Measurements from ENCODE around the gene FOXE1. TPM values are rescaled to one million over a fixed set of nuclear protein-coding genes. Genes with fewer than 3 reads are reported as not detected.

FOXE1 gene
- polyA plus RNA-seq (ENCODE audit: insufficient read depth in 1 of 5, insufficient read length in 5 of 5, low replicate concordance in 1 of 5): not detected
- long read RNA-seq, donor 1: 0 reads
- long read RNA-seq, donor 2: 0 reads
- long read RNA-seq, donor 3: 0 reads
- long read RNA-seq, donor 4: 0 reads
- long read RNA-seq, donor 5: 0 reads
- long read RNA-seq, donor 6: 0 reads
- long read RNA-seq, donor 7: 0 reads
- long read RNA-seq, donor 8: 0 reads

DNA sequence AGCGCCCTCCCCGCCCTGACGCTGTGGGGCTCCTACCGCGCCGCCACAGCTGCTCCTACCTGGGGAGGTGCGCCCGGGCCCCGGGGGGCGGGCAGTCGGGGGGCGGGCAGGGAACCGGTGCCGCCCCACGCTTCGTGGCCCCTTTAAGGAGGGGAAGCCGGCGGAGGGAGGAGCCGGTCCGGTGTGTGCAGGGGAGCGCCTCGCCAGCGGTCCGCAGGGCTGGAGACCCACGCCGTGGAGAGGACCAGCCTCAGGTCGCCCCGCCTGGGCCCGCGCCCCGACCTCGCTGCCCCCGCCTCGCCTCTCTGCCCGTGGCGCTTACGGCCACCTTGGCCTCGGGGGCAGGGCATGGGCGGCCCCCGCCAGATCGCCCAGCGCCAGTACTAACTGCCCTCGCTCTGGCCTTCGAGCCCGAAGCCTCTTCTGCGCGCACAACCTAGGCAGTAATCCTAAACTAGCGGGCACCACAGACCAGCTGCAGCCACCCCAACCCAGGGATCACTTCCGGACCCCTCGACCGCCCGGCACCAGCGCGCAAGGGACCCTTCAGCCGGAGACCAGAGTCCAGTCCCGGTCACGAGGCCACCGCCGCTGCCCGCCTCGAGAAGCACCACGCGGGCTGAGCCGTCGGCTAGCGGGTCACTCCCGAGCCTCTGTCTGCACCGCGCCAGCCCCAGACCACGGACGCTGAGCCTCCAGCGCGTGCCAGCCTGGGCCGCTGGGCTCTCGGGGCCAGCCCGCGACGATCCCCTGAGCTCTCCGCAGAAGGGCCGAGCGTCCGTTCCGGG is at the start of gene FOXE1:
Gene FOXE1, plus strand, starts transcription at position 171 of the 788 bp plus-strand sequence. CDS start 689 bp downstream, outside the sequence.
- DNase-seq: no peak

DNA sequence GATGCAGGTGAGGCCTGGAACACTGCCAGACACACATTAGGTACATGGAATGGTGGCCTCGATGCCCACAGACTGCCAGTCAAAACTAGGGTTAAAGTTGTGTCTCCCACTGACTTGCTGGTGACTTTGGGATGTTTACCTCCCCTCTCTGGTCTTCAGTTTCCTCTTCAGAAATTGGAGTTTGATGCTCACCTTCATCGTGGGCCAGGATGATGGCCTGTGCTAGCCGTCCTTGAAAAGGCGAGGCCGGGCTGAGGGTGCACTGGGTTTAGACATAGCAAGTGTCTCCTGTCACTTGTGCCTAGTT is 49.0 kb upstream of the FOXE1 start:
- no peak for DNase-seq

DNA sequence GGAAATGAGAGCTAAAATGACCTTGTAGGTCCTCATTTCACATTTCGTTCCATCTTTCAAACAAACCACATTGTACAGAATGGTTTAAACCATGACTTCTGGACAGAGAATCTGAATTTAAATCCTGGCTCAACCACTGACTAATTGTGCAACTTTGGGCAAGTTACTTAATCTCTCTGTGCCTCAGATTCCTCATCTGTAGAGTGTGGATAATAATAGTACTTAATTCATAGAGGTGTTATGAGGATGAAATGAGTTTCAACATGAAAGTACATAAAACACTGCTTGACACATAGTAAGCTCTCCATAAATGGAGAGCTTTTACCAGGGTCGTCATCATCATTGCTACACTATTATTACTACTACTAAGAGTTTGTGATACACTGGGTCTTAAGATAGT is 46.3 kb upstream of the FOXE1 start:
- DNase-seq: no peak

DNA sequence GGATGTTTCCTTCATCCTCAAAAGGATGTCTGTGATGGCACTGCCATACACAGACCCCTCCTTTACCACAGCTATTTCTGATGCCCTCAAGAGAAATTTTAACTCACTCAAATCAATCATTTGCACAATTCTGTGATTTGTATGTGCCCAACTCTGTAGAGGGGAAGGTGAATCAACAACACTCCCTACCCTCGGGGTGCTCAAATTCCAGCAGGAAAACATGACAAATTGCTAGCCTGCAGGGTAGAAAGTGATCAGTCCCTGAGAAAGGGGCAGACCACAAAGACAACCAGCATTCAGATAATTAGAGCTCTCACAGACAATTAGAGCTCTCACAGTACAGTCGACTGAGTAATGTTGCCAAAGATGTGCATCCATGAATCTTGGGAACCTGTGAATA is 45.3 kb upstream of the FOXE1 start:
- DNase-seq: no peak

DNA sequence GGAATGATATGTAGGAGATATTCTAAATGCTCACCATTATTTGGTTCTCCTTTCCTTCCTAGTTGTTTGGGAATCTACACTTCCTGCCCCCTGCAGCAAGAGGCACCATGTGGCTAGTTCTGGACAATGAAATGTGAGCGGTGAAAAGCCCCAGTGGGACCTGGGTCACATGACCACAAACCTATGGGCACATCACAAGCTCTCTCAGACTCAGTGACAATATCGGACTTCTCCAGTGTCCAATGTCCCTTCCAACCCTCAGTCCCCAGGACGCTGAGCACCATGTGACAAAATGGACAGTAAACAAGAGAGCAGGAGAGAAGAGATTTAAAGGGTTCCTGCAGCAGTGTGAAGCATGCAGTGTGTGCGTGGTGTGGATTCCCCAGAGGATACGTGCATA is 44.6 kb upstream of the FOXE1 start:
- no peak for DNase-seq

DNA sequence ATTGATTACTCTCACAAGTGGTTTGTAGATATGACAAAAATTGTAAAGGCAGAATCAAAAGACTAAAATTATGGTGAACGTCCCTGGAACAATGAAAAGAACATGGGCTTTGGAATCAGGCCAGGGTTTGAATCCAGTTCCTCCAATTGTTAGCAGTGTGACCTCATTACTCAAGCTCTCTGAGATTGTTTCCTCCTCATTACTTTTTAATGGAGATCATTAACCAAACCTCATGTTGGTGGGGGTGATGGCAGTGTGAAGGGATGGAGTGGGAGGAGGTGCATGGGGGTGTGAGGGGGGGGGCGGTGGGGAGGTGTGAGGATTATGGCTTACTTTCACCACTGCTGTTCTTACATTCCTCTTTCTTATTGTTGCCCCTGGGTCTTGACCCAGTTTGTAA is 44.1 kb upstream of the FOXE1 start:
- DNase-seq: no peak

DNA sequence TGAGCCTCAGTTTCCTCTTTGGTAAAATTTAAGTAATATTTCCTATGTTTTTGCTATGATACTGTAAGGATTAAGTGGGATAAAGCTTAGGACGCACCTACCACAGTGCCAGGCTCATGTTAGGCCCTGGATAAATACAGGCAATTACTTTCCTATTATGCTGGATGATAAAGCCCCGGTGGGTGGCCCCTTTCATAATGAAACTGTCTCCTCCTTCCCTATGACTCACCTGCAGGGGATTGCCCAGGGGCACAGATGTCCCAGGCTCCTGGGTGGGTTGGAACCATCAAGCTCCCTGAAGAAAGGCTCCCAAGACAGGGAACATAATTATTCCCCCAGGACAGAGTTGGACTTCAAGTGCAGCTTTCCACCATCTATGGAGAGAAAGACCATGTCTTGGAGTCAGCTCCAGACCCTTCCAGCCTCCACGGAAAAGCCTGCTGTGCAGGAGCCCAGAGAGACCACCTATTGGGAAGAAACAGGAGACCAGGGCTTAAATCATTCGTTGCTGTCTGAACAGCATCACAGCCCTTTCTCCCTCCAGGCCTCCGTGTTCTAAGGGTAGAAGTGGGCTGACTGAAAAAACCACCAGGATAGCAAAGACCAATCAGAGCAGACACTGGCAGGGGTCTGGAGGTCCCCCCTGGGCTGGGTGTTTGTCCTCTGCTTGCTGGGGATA is 43.2 kb upstream of the FOXE1 start:
- no peak for DNase-seq

DNA sequence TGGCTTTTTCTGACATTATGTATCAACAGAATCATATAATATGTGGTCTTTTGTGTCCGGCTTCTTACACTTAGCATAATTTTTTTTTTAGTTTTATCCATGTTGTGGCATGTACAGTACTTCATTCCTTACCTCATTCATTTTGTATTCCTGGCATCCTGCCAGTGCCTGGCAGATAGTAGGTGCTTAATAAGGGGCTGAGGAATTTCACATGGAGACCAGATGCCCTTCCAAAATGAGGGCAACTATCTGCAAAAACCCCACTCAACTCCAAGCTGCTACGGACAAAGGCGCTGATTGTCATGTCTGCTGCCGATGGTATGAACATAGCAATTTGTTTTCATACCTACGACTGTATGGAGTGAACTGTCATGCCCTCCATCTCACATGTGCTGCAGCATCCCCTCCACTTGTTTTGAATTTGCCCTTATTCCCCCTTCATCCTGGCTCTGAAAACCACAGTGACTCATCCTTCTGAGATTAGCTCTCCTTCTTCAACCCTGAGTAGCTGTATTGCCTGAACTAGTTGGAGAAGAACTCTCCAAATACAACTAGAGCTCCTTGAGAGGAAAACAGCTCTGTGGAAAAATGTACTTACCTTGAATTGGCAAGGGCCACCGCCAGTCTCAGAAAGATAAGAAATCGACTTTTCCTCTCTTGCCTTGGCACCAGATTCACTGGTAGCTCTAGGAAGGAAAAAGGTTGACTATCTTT is 41.3 kb upstream of the FOXE1 start:
- no peak for DNase-seq

DNA sequence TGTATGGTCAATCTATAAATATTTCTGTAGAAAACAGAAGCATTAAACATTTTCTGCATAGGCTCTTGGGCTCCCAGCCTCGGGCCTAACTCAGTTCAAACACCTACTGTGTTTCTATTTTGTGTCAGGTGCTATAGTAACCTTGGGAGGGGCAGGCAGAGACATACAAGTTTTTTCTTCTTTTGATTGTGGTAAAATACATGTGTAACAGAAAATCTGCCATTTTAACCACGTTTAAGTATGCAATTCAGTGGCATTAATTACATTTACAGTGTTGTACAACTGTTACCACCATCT is 40.8 kb upstream of the FOXE1 start:
- no peak for DNase-seq

DNA sequence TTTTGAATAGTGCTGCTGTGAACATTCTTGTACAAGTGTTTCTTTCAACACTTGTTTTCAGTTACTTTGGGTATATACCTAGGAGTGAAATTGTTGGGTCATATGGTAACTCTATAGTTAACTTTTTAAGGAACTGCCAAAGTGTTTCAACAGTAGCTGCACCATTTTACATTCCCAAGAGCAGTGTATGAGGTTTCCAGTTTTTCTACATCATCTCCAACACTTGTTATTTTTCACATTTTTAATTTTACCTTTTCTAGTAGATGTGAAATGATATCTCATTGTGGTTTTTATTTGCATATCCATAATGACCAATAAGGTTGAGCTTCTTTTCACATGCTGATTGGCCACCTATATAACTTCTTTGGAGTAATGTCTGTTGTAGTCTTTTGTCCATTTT is 40.0 kb upstream of the FOXE1 start:
- DNase-seq: no peak

DNA sequence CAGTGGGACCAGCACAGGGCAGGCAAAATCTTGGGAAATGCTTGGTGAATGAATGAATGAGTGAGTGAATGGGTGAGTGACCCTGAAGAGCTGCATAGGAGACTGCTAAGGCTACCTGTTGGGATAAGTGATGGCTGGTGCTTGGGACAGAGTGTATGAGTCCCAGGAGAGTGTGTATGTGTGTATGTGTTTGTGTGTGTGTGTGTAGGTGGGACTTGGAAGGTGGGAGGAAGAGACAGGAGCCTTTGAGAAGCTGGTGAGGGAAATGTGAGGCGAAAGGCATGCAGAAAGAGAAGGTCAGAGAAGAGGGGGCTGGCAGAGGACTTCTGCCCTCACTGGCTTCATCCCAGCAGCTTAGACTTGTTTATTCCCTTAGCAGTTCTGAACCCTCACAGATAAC is 33.3 kb upstream of the FOXE1 start:
- DNase-seq: no peak

DNA sequence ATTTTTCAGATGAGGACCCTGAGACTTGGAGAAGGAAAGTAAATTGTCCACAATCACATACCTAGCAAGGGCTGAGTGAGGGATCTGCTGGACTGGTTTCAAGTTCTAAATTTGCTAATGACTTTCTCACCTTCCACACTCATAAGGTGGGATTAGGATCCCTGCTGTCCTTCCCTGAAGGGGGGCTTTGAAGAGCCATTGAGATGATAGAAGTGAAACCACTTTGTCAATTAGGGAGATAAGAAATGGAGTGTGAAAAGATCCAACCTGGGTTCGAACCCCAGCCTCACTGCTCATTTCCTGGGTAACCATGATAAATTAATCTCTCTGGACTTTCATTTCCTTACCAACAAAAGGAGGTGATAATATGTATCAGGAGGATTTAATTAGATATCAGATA is 32.7 kb upstream of the FOXE1 start:
- no peak for DNase-seq

DNA sequence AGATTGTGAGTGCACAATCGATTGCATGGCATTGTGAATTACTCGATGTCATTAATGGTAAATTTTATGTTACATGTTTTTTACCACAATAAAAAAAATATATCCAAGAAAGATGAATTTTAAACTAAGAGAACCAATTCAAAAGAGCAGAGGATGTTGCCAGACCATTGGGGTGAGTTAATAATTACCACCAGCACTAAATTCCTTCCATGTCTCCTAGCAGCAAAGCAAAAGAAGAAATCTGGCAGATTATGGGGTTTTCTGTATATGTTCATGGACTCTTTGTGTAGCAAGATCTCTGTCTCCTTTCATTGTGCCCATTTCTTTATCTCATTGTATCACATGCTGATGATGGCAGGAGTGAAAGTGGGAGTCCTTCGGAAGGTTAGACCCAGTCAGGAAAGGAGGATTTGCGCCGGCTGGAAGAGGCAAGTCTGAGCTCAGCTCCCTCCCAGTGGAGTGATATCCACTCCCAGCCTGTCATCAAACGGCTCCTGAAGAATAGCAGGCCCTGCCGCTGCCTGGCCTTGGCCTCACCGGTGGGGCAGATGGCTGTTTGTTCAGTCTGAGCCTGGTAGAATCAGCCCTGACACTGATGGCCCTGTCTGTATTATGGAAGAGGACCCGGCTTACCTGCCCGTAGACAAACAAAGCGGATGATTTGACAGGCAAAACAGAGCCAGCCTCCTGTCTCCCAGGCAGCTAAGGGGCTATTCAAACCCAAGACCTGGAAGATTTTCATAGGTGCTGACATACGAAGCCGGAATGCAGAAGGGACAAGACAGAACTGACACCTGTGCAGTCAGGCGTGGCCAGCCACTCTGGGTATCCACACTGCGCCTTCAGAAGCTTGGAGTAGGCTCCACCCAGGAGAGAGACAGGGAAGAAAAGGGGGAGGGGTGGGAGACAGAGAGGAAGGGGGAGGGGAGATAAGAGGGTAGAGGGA is 21.9 kb upstream of the FOXE1 start:
- no peak for DNase-seq

DNA sequence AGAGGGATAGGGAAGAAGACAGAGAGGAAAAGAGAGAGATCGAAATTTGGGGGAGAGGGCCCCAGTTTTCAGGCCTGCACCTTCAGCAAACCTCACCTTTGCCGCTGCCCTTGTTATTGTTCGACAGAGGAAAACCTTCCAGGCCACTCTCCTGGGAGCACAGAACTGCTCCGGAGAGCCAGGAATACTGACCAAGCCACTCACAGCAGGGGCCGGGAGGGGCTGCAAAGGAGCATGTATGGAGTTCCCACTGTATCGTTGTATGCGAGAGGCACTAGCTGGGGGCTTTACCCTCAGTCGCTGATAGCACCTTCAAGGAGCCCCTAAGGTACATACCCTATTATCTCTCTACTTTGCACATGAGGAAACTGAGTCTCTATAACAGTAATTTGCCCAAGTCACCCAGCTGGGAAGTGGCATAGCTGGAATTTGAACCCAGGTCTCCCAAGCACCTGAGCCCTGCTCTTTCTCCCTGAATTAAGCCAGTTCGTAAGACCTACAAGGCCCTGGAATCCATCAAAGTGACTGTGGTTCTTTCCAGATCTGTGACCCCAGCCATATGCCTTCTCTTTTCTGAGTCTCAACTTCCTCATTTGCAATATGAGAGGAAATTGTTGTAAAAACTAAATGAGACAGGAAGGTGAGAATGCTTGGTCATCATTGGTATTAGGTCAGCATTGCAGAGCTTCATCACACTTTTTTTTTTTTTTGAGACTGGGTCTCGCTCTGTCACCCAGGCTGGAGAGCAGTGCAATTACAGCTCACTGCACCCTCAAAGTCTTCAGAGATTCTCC is 21.0 kb upstream of the FOXE1 start:
- DNase-seq: no peak

DNA sequence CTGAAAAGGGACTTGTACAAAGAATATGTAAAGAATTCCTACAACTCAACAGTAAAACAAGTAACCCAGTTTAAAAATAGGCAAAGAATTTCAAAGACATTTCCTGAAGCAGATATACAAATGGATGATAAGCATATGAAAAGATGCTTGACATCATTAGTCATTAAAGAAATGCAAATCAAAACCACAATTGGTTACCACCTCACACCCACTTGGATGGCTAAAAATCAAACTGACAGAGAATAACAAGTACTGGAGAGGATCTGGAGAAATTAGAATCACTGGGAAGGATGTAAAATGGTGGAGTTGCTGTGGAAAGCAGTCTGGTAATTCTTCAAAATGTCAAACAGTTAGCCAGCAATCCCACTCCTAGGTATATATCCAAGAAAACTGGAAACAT is 12.5 kb upstream of the FOXE1 start:
- DNase-seq: no peak

DNA sequence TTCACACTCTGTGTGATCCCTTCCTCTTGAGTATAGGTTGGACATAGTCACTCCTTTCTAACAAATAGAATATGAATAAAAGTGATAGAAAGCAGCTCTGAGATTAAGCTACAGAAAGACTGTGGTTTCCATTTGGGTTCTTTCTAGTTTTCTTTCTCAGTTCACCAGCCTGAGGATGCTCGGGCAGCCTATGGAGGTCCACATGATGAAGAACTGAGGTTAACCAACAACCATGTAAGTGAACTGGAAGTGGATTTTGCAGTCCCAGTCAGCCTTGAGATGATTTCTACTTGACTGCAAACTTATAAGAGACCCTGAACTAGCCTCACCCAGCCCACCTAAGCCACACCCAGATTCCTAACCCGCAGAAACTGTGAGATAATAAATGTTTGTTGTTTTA is 10.1 kb upstream of the FOXE1 start:
- DNase-seq: no peak

DNA sequence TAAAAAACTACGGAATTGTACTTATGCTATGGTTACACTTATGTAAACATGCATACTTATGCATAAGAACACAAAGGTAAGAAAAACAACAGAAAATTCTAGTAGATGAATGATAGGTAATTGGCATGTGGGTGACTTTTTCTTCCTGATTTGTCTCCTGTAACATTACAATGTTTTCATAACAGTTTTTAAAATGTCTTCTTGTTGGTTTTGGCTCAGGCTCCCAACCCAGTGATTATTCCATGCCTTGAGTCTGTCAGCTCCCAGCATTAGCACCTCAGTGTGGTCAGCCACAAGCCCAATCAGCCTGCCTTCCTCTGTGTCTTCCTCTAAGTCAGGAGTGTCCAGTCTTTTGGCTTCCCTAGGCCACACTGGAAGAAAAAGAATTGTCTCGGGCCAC is 7.9 kb upstream of the FOXE1 start:
- DNase-seq: no peak

DNA sequence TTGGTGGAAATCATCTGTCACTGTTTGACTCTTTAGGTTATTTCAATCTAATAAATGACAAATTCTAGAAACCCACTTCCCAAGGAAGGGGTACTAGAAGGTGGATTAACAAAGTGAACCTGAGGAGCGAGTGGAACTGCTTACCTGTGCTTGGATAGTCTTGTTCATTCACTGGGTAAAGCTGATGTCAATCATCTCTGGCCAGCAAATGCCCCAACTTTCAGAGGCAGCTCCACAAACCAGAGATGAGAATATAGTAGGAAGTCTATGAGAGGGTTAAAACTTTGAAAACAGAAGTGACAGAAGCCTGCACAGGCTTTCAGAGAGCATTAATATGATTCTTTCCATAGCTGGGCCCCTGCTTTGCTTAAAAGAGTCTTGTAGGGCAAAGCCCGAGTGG is 7.3 kb upstream of the FOXE1 start:
- no peak for DNase-seq

DNA sequence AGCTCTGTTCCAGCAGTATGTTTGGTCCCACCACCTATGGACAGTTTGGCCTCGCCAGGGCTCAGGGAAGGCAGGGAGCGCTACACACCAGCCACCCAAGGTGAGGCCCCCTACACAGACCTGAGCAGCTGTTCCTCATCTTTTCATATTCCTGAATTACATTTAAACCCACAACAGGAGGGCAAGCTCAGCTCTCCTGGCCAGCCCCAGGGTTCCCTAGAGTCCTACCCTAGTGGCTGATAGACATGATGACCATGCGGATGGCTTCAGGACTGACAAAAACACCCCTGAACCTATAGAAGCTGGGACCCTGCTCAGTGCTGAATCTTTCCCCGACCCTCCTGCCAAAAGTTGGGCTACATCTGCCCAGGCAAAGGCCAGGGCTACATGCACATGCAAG is 6.7 kb upstream of the FOXE1 start:
- DNase-seq: no peak

DNA sequence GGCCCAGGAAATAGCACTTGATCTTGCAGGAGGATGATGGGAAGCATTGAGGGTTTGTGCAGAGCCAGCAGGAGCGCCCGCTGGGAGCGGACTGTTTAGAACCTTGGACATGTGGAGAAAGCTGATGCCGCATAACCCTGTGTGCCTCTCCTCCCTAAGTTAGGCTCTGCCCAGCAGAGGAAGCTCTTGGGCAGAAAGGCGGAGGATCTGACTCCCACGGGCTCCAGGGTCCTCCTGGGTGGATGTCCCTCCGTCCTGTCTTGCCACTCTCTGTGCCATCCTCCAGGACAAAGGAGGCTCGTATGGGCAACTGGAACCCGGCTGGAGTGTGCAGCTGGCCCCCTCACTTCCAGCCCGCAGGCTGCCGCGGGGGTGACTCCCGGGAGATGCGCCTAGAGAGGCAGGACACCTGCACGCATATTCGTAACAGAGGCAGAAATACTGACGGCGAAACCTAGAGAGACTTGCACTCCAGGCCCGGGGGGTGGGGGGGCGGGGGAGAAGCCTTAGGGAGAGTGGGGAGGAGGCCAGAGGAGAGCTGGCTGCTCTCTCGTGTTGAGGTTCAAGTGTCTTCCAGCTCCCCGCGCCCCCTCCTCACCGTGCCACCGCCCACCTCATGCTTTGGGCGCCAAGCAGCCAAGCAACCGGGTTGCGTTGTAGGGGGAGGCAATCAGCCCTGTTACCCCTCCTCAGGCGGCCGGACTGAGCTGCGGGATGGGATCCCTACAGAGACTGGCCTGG is 5.4 kb upstream of the FOXE1 start:
- DNase-seq: no peak

DNA sequence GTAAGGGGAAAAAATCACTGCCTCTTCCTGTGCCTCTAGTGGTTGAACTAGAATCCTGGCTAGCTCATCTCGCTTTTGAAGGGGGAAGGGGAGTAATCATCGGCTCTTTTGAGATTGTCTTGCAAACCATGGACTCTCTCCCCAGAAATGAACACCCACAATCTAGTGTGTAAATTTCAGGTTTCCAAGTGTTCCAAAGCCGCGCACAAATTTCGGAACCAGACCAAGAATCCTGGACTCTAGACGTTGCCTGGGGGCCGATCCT is 4.9 kb upstream of the FOXE1 start:
- DNase-seq: no peak
